GM12878 (cell line): ENCODE measurements around the gene SNN. TPM values are rescaled to one million over a fixed set of nuclear protein-coding genes. Genes with fewer than 3 reads are reported as not detected.
A peak's percentile ranks its signal among the peaks of the same experiment; 100 is the strongest.

Source experiments
- ATAC-seq: fragments of 200-7000 bp; cut with Tn5 transposase; 3 replicates; pipeline ENCODE4 v1.9.1; 2020; ENCODE audit warnings: mild to moderate bottlenecking, moderate library complexity
- BruUV-seq: library from RNA; stranded (reverse); fragments of 400-500 nt; replicated peaks from 2 replicates; lab custom pipeline; 2021; lab: Mats Ljungman, UMichigan
- CTCF ChIA-PET: fragments of 300-600 bp; sonication (Branson Sonifier 250); formaldehyde crosslinking; extraction: SDS; loops from one replicate; lab custom pipeline; 2021; ENCODE audit warnings: inconsistent platforms; lab: Yijun Ruan, JAX
- POLR2A ChIA-PET: fragments of 350-600 bp; formaldehyde crosslinking; extraction: SDS; loops from one replicate; lab custom pipeline; 2021; ENCODE audit warnings: inconsistent platforms; lab: Charles Lee
- RAD21 ChIA-PET: fragments of 300-600 bp; sonication (Branson Sonifier 250); formaldehyde crosslinking; loops from one replicate; lab custom pipeline; 2023; ENCODE audit warnings: antibody characterized with exemption; ENCODE audit not compliant: unreplicated experiment; lab: Charles Lee
- SMC1A ChIA-PET: fragments of 300-600 bp; sonication (Branson Sonifier 250); formaldehyde crosslinking; loops from one replicate; lab custom pipeline; 2023; ENCODE audit not compliant: unreplicated experiment, uncharacterized antibody; lab: Charles Lee
- DNase-seq: peaks from one replicate; pipeline ENCODE4 v3.0.0-alpha.2; 2011; ENCODE audit warnings: low read depth, low spot score
- FAIRE-seq: peaks from 3 replicates; lab custom pipeline; 2011; peaks lifted over from hg19 to GRCh38; lab: Jason Lieb, UNC
- H2AFZ ChIP-seq: 2 replicates; pipeline ENCODE4 v1.6.0; 2011; ENCODE audit warnings: low read depth, low read length, control low read depth; ENCODE audit not compliant: control insufficient read depth
- H3K27ac ChIP-seq: 2 replicates; pipeline ENCODE4 v1.5.1; 2011; ENCODE audit warnings: control low read depth; ENCODE audit not compliant: control insufficient read depth, insufficient read depth
- H3K27me3 ChIP-seq, 2 experiments: replicated peaks in 1 of 2; 2 replicates each; pipeline versions ENCODE4 v1.6.0 to v1.6.1; 2011; ENCODE audit warnings: low read length in 1 of 2; ENCODE audit not compliant: control insufficient read depth in 2 of 2, insufficient read depth in 2 of 2
- H3K36me3 ChIP-seq, 2 experiments: 2 replicates each; pipeline ENCODE4 v1.5.1; 2011; ENCODE audit warnings: low read length in 1 of 2; ENCODE audit not compliant: control insufficient read depth in 2 of 2, insufficient read depth in 2 of 2
- H3K4me1 ChIP-seq: 2 replicates; pipeline ENCODE4 v1.6.1; 2011; ENCODE audit warnings: mild to moderate bottlenecking, low read length, moderate library complexity, mixed read lengths; ENCODE audit not compliant: control insufficient read depth, insufficient read depth
- H3K4me2 ChIP-seq: 2 replicates; pipeline ENCODE4 v1.6.0; 2011; ENCODE audit warnings: control low read depth; ENCODE audit not compliant: control insufficient read depth, insufficient read depth
- H3K4me3 ChIP-seq: fragments of 200-600 bp; sonication (generic); 2 replicates; pipeline ENCODE4 v1.5.1; 2016
- H3K79me2 ChIP-seq: 2 replicates; pipeline ENCODE4 v1.6.0; 2011; ENCODE audit warnings: low read length; ENCODE audit not compliant: control insufficient read depth, insufficient read depth
- H3K9ac ChIP-seq: 2 replicates; pipeline ENCODE4 v1.8.0; 2011; ENCODE audit warnings: low read length, control low read depth, mixed read lengths; ENCODE audit not compliant: control insufficient read depth, insufficient read depth
- H3K9me3 ChIP-seq: replicated peaks from 3 replicates; pipeline ENCODE4 v1.5.1; 2011; ENCODE audit warnings: mild to moderate bottlenecking, low read length; ENCODE audit not compliant: control insufficient read depth, insufficient read depth
- H4K20me1 ChIP-seq: 2 replicates; pipeline ENCODE4 v1.6.0; 2011; ENCODE audit not compliant: control insufficient read depth, insufficient read depth
- BMI1 ChIP-seq: fragments of 450-650 bp; IDR thresholded peaks from 2 replicates; pipeline ENCODE4 v1.6.1; 2016; ENCODE audit warnings: mild to moderate bottlenecking, moderate library complexity, borderline replicate concordance
- CEBPB ChIP-seq, 2 experiments: fragments of 150-350 bp in 1 of 2; IDR thresholded peaks; 2 replicates each; pipeline ENCODE4 v1.6.1; 2012 to 2014; ENCODE audit warnings: low read depth in 2 of 2, low read length in 2 of 2, borderline replicate concordance in 1 of 2, inconsistent platforms in 1 of 2
- ETV6 ChIP-seq, 2 experiments: fragments of 450-650 bp in 1 of 2; IDR thresholded peaks in 1 of 2; conservative IDR thresholded peaks in 1 of 2; 2 replicates each; pipeline ENCODE4 v1.6.1; 2014; ENCODE audit warnings: antibody characterized with exemption in 1 of 2, borderline replicate concordance in 1 of 2, low read depth in 1 of 2, mild to moderate bottlenecking in 1 of 2, moderate library complexity in 1 of 2
- JUNB ChIP-seq: IDR thresholded peaks from 2 replicates; pipeline ENCODE4 v1.6.1; 2016; ENCODE audit warnings: antibody characterized with exemption, mild to moderate bottlenecking
- PML ChIP-seq: IDR thresholded peaks from 2 replicates; pipeline ENCODE4 v1.6.1; 2012; ENCODE audit warnings: low read length, inconsistent platforms
- SUZ12 ChIP-seq: fragments of 200-600 bp; sonication (generic); IDR thresholded peaks from one replicate; pipeline ENCODE4 v1.6.1; 2018; ENCODE audit warnings: antibody characterized with exemption, mild to moderate bottlenecking; ENCODE audit not compliant: unreplicated experiment
- WGBS: methylation state at CpG from one replicate; pipeline ENCODE4 v1.1.6; 2016; ENCODE audit warnings: low lambda C conversion rate; ENCODE audit not compliant: insufficient replicate concordance, insufficient coverage; ENCODE audit errors: missing lambda C conversion rate; 5-methylcytosine and 5-hydroxymethylcytosine counted together
- in situ Hi-C: fragments of 300-500 bp; cut with MboI; formaldehyde crosslinking; loops from 9 replicates; pipeline ENCODE4 v1.14.3; 2018; ENCODE audit warnings: mixed read lengths
- intact Hi-C: fragments of 100-400 bp; cut with micrococcal nuclease; formaldehyde crosslinking; loops from one replicate; pipeline ENCODE4 v1.14.2; 2022; ENCODE audit not compliant: unreplicated experiment
- polyA plus RNA-seq, 11 experiments: library from polyadenylated mRNA; depleted of rRNA in 4 of 11; unstranded in 6 of 11; stranded (reverse) in 5 of 11; fragments of >200 nt; fragmentation: Nextera tagmentation in 4 of 11; fragmentation: Illumina TruSeq in 1 of 11; extraction: Ambion mirVana in 4 of 11; extraction: Trizol in 1 of 11; gene quantifications; 1 replicate in 1 of 11; 2 replicates in 10 of 11; pipeline versions ENCODE4 v1.2.1 to v1.2.3, GENCODE V29; 2011 to 2016; ENCODE audit warnings: inconsistent platforms in 2 of 11, missing spikeins in 2 of 11, low read depth in 1 of 11
- total RNA-seq, 4 experiments: library from RNA; depleted of rRNA in 3 of 4; stranded (reverse); fragments of >200 nt in 3 of 4; fragmentation: Illumina TruSeq in 1 of 4; extraction: Trizol in 1 of 4; gene quantifications; 2 replicates each; pipeline versions ENCODE4 v1.2.1 to v1.2.3, GENCODE V29; 2013 to 2021
- TF ChIP-seq, protein P1 (sequence below): IDR thresholded peaks from 2 replicates; pipeline ENCODE4 v1.6.1; 2012; ENCODE audit warnings: low read depth, low read length, improper control_type of control experiment
- TF ChIP-seq, protein P2 (sequence below): fragments of 150-350 bp; IDR thresholded peaks from 2 replicates; pipeline ENCODE4 v1.6.1; 2016; ENCODE audit warnings: low read depth, low read length

SNN gene
- total and polyA plus RNA-seq, 10 of the 15 experiments (the other 5 are each of a cell fraction or from before 2014, with no cell fraction given): 2.2 to 43.4 (median 27.8) TPM

DNA sequence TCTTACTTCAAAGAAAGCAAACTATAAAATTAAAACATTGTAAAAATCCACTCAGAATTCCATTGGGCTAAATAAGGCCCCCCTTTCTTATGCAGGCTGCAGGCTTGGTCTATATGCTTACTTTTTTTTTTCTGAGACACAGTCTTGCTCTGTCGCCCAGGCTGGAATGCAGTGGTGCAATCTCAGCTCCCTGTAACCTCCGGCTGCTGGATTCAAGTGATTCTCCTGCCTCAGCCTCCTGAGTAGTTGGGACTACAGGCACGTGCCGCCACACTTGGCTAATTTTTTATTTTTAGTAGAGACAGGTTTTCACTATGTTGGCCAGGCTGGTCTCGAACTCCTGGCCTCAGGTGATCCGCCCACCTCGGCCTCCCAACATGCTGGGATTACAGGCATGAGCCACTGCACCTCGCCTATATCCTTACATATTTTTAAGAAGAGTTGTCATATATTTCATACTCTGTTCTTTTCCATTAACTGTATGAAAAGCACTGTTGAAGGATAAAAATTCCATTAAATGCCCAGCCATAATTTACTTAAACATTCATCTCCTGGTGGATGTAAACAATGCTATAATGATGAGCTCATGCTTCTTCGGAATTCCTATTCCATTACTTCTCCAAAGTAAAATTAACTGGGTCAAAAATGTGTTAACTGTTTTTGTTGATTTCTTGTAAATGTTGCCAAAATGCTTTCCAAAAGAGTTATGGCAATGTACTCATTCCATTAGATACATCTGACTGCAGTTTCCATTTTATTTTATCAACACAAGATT is 17.8 kb downstream of the SNN start:
- WGBS: 81% methylated on average over 9 of the region's 9 CpGs
- RAD21 ChIA-PET: no interaction called here

DNA sequence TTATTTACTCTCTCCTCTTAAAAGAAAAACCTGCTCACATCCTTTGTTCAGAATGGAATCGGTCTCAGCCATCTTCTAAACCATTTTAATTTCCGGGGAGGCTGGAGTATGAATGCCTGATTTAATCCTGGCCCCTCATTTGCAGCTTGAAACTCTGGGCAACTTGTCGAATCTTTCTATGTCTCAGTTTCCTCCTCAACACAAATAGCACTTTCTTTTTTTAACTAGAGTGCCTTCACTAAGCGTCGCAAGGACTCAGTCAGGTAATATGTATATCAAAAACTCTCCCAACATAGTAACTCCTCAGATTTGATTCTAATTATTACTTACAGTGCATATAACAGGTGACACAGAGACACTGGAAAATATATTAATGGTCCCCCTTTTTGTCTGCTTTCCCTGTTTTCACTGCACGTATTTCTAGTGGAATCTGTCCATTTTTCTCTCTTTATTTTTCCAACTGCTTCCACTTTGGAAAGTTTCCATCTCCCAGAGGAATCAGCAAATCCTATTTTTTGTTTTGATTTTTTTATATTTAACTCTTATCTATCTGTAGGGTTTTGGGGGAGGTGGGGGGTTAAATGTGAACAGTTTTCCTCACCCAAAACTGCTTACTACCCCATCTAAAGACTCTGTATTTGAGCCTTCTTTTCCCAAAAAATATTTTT is 18.6 kb downstream of the SNN start:
- in situ Hi-C loops (no loop called here), intact Hi-C loops (no loop called here)
- H3K9ac ChIP-seq: no peak overlapping the region
- ChIA-PET SMC1A (interaction anchor here (3.0 kb wide), 1 partner anchor 95 kb away, joined by 11 read pairs; no protein-coding TSS in a partner anchor), POLR2A (interaction anchor here (0.7 to 6.0 kb wide), 2 partner anchors 8 to 55 kb away, joined by 3 to 63 read pairs; partner anchors contain the start of gene TXNDC11), RAD21 (no interaction called here), CTCF (interaction anchor here (0.6 kb wide), 1 partner anchor 155 kb away, joined by 4 read pairs; no protein-coding TSS in a partner anchor)
- no peak for DNase-seq
- 31% methylated on average over 6 of the region's 6 CpGs for WGBS
- no peak for ATAC-seq
- FAIRE-seq: no peak
- no TSS peak for BruUV-seq
- H3K79me2 ChIP-seq: peaks cover 14% of the 10 kb centered on the region
- peaks cover 25 to 51% of the 10 kb centered on the region in 2 experiments for H3K36me3 ChIP-seq
- H3K9me3 ChIP-seq: no peaks in the 10 kb centered on the region
- 0 out of 2 replicates have a peak overlapping the region, but pooled peaks have one; percentile 4 for H3K4me2 ChIP-seq
- H4K20me1 ChIP-seq: no peaks in the 10 kb centered on the region
- no peak overlapping the region for H3K4me3 ChIP-seq
- peaks cover 73% of the 10 kb centered on the region for H3K4me1 ChIP-seq
- no peak overlapping the region for H2AFZ ChIP-seq
- H3K27me3 ChIP-seq: no peaks in the 10 kb centered on the region
- peak overlapping the region; percentile 35; the same call in 1 of the 2 replicates for H3K27ac ChIP-seq
- TF ChIP-seq SUZ12 (no peak), CEBPB (IDR thresholded peaks at IDR 0.05; ENCODE audit: borderline replicate concordance in 1 of 2, low read depth in 2 of 2, low read length in 2 of 2) (no peak), PML (no peak), JUNB (no peak)
- TF ChIP-seq, protein P1, sequence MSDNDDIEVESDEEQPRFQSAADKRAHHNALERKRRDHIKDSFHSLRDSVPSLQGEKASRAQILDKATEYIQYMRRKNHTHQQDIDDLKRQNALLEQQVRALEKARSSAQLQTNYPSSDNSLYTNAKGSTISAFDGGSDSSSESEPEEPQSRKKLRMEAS: no peak
- TF ChIP-seq, protein P2, sequence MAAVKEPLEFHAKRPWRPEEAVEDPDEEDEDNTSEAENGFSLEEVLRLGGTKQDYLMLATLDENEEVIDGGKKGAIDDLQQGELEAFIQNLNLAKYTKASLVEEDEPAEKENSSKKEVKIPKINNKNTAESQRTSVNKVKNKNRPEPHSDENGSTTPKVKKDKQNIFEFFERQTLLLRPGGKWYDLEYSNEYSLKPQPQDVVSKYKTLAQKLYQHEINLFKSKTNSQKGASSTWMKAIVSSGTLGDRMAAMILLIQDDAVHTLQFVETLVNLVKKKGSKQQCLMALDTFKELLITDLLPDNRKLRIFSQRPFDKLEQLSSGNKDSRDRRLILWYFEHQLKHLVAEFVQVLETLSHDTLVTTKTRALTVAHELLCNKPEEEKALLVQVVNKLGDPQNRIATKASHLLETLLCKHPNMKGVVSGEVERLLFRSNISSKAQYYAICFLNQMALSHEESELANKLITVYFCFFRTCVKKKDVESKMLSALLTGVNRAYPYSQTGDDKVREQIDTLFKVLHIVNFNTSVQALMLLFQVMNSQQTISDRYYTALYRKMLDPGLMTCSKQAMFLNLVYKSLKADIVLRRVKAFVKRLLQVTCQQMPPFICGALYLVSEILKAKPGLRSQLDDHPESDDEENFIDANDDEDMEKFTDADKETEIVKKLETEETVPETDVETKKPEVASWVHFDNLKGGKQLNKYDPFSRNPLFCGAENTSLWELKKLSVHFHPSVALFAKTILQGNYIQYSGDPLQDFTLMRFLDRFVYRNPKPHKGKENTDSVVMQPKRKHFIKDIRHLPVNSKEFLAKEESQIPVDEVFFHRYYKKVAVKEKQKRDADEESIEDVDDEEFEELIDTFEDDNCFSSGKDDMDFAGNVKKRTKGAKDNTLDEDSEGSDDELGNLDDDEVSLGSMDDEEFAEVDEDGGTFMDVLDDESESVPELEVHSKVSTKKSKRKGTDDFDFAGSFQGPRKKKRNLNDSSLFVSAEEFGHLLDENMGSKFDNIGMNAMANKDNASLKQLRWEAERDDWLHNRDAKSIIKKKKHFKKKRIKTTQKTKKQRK: no peak

More for the DNA sequence above, 17.8 kb downstream of the SNN start:
- ATAC-seq (no peak), FAIRE-seq (no peak), DNase-seq (no peak)
- peaks cover 17% of the 10 kb centered on the region for H3K79me2 ChIP-seq
- H3K9ac ChIP-seq: no peak overlapping the region
- no peaks in the 10 kb centered on the region for H3K27me3 ChIP-seq
- ChIA-PET CTCF (interaction anchor here (0.6 kb wide), 2 partner anchors 140 to 154 kb away, joined by 3 to 4 read pairs; no protein-coding TSS in a partner anchor), SMC1A (no interaction called here), POLR2A (interaction anchor here (0.7 to 6.0 kb wide), 2 partner anchors 7 to 56 kb away, joined by 3 to 63 read pairs; partner anchors contain the start of gene TXNDC11)
- H2AFZ ChIP-seq: no peak overlapping the region
- H4K20me1 ChIP-seq: no peaks in the 10 kb centered on the region
- TF ChIP-seq ETV6 (conservative IDR thresholded peaks at IDR 0.05 in 1 of 2, IDR thresholded peaks at IDR 0.05 in 1 of 2; ENCODE audit: borderline replicate concordance in 1 of 2, low read depth in 1 of 2) (no peak), BMI1 (no peak)
- in situ Hi-C loops (no loop called here), intact Hi-C loops (no loop called here)
- no peak overlapping the region for H3K27ac ChIP-seq
- H3K36me3 ChIP-seq: peaks cover 20 to 42% of the 10 kb centered on the region in 2 experiments
- H3K9me3 ChIP-seq: no peaks in the 10 kb centered on the region
- BruUV-seq: no TSS peak
- no peak overlapping the region for H3K4me2 ChIP-seq
- H3K4me3 ChIP-seq: no peak overlapping the region
- H3K4me1 ChIP-seq: peaks cover 74% of the 10 kb centered on the region
